Right lobe of liver (tissue), 6 donors: Measurements from ENCODE around the gene NCS1. TPM values are rescaled to one million over a fixed set of nuclear protein-coding genes. Genes with fewer than 3 reads are reported as not detected.

Experiments
- ATAC-seq, 4 donors: fragments of 200-7000 bp; cut with Tn5 transposase; one replicate each; pipeline ENCODE4 v1.9.1; 2020; ENCODE audit warnings: mild to moderate bottlenecking in 4 of 4, moderate library complexity in 4 of 4
- DNase-seq, 3 donors: peaks; one replicate each; pipeline ENCODE4 v3.0.0-alpha.2; 2020
- H3K27ac ChIP-seq, 3 donors: fragments of 200-600 bp; one replicate each; pipeline ENCODE4 v1.8.0; 2022
- H3K27me3 ChIP-seq, 2 donors: fragments of 200-600 bp; one replicate each; pipeline ENCODE4 v1.8.0; 2022
- H3K36me3 ChIP-seq, 4 donors: fragments of 200-600 bp; sonication (generic) in 1 of 4; one replicate each; pipeline versions ENCODE4 v1.5.1 to v1.8.0; 2017 to 2022; ENCODE audit warnings: control low read depth in 1 of 4
- H3K4me1 ChIP-seq, 4 donors: fragments of 200-600 bp; sonication (generic) in 1 of 4; one replicate each; pipeline versions ENCODE4 v1.5.1 to v1.8.0; 2017 to 2022; ENCODE audit warnings: control low read depth in 1 of 4
- H3K4me3 ChIP-seq, 3 donors: fragments of 200-600 bp; one replicate each; pipeline ENCODE4 v1.8.0; 2022
- H3K9me3 ChIP-seq, 4 donors: fragments of 200-600 bp; sonication (generic) in 1 of 4; one replicate each; pipeline versions ENCODE4 v1.5.1 to v1.8.0; 2017 to 2022; ENCODE audit warnings: control low read depth in 1 of 4
- CTCF ChIP-seq, 4 donors: fragments of 200-600 bp in 3 of 4; fragments of 450-650 bp in 1 of 4; IDR thresholded peaks; one replicate each; pipeline versions ENCODE4 v1.5.1 to v1.8.0; 2016 to 2022; ENCODE audit warnings: antibody characterized with exemption in 4 of 4, mild to moderate bottlenecking in 2 of 4
- POLR2A ChIP-seq: fragments of 450-650 bp; IDR thresholded peaks from one replicate; pipeline ENCODE4 v1.6.1; 2017; ENCODE audit warnings: antibody characterized with exemption, mild to moderate bottlenecking
- WGBS: methylation state at CpG from one replicate; pipeline ENCODE4 v1.1.6; 2018; ENCODE audit warnings: low coverage, low lambda C conversion rate; ENCODE audit not compliant: insufficient coverage; ENCODE audit errors: missing lambda C conversion rate; 5-methylcytosine and 5-hydroxymethylcytosine counted together
- intact Hi-C, 2 donors: fragments of 100-400 bp; cut with DNase I; formaldehyde crosslinking; loops; one replicate each; pipeline versions ENCODE4 v1.11.2 to v1.14.1; 2022
- total RNA-seq, 6 experiments: library from RNA; depleted of rRNA in 2 of 6; stranded (reverse); fragments of >200 nt in 2 of 6; fragmentation: NEBNext Ultra II Directional in 3 of 6; extraction: Animal tissue kit (Norgen Biotek cat#: 25700) in 3 of 6; gene quantifications; one replicate each; pipeline versions ENCODE4 v1.1.0 to v1.2.4, GENCODE V29; 2016 to 2023
- donor health status: DM: no; HTN: yes; CAD: no.
- donor health status: DM: no; HTN: no; CAD: no.
- donor health status: DM: no; HTN: no; CAD: no.
- donor health status: DM: no; HTN: yes; CAD: no.
- donor health status: DM: no; HTN: yes; CAD: no.

NCS1 gene
- total RNA-seq, 6 experiments from 2014 or later: 1.6 to 3.3 (median 2.8) TPM

DNA sequence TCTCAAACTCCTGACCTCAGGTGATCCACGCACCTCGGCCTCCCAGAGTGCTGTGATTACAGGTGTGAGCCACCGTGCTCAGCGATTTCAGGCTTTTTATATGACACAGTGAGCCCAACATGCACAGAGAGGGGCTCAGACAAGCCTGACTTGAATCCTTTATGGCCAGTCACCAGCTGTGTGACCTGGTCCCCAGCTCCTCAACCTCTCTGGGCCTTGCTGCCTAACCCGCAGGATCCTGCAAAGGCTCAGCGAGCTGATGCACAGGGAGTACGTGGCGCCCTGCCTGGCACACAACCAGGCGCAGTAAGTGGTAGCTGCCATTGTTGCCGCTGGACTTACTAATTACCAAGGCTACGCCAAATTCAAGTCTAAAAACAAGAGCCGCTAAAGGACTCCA is 16.6 kb upstream of the NCS1 start:
- no peaks in the 10 kb centered on the region for H3K9me3 ChIP-seq
- no peak for DNase-seq
- peaks cover 0 to 7% (median 3%) of the 10 kb centered on the region in 4 donors for H3K4me1 ChIP-seq
- TF ChIP-seq CTCF (IDR thresholded peaks at IDR 0.05) (no peak), POLR2A (no peak)
- intact Hi-C loops: no loop called here
- ATAC-seq: no peak
- no peak overlapping the region for H3K4me3 ChIP-seq
- H3K27me3 ChIP-seq: no peaks in the 10 kb centered on the region
- H3K36me3 ChIP-seq: no peaks in the 10 kb centered on the region
- WGBS: 86% methylated on average over 7 of the region's 12 CpGs
- H3K27ac ChIP-seq: no peak overlapping the region

DNA sequence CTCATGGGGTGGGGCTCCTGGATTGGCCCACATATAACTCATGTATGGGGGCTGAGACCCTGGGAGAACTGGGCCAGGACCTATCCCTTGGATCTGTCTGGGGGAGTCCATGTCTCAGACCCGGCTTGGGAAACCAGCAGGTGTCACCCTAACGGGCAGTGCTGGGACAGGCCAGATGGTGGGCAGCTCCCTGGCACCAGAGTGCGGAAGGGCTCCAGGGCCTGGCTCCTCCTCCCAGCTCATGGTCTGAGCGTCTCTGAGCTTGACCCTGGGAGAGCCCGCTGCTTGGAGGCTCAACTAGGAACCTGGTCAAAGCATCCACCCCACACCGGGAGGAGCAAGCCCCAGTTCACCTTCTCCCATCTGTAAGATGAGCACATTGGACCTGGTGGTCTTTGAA is 15.5 kb upstream of the NCS1 start:
- peaks cover 0 to 7% (median 3%) of the 10 kb centered on the region in 4 donors for H3K4me1 ChIP-seq
- no peaks in the 10 kb centered on the region for H3K36me3 ChIP-seq
- intact Hi-C loops: no loop called here
- WGBS: no CpG with 5 or more reads among the region's 6 CpGs
- ATAC-seq (peak; percentile 41 to 54 (median 52)), DNase-seq (peak in 1 of 3 donors; percentile 57)
- H3K27ac ChIP-seq: no peak overlapping the region
- no peaks in the 10 kb centered on the region for H3K9me3 ChIP-seq
- H3K27me3 ChIP-seq: no peaks in the 10 kb centered on the region
- TF ChIP-seq POLR2A: no peak
- TF ChIP-seq CTCF (IDR thresholded peaks at IDR 0.05): peak in 2 of 4 donors; percentile 17 to 34
- no peak overlapping the region for H3K4me3 ChIP-seq

DNA sequence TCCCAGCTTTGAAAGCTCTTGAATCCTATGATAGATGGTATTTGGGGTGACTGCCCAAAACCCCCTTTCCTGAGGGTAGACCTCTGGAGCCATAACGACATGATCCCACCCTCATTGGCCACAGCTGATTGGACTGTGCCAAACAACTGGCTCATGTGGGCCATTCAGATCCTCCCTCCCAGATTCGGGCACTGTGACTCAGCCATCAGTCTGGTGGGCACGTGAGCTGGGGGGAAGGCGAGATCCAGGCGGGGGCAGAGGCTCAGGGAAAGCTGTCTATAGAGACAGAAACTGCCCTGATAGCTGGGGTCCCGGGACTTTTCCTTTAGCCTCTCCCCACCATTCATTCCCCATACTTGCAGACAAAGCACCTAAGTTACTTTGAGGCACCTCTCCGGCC is 15.1 kb upstream of the NCS1 start:
- TF ChIP-seq POLR2A: no peak
- TF ChIP-seq CTCF (IDR thresholded peaks at IDR 0.05): no peak
- ATAC-seq (no peak), DNase-seq (no peak)
- Histone ChIP-seq H3K36me3 (no peaks in the 10 kb centered on the region), H3K4me3 (no peak overlapping the region), H3K4me1 (peaks cover 0 to 7% (median 3%) of the 10 kb centered on the region in 4 donors), H3K27ac (no peak overlapping the region), H3K27me3 (no peaks in the 10 kb centered on the region), H3K9me3 (no peaks in the 10 kb centered on the region)
- no CpG with 5 or more reads among the region's 7 CpGs for WGBS
- intact Hi-C loops: no loop called here

DNA sequence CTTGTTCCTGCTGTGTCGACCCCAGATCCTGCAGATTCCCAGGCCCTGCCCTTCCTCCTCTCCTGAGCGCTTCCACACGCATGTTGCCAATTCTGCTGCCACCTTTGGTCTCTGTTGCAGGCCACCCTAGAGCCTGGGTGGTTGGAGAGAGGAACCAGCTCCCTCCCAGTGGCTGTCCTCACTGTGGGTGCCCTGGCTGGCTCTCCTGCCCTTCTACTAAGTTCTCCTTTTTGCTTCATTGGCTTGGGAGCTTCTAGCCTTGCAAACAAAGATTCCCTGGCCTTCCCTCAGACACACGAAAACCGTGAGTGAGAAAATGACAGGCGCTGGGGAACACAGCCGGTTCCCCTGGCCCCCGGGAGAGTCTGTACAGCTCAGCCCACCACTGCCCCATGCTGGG is 14.2 kb upstream of the NCS1 start:
- intact Hi-C loops: no loop called here
- peaks cover 0 to 7% (median 3%) of the 10 kb centered on the region in 4 donors for H3K4me1 ChIP-seq
- no peaks in the 10 kb centered on the region for H3K27me3 ChIP-seq
- H3K4me3 ChIP-seq: no peak overlapping the region
- no peak for TF ChIP-seq CTCF (IDR thresholded peaks at IDR 0.05)
- no peak for TF ChIP-seq POLR2A
- DNase-seq: no peak
- no CpG with 5 or more reads among the region's 8 CpGs for WGBS
- H3K27ac ChIP-seq: no peak overlapping the region
- ATAC-seq: no peak
- no peaks in the 10 kb centered on the region for H3K9me3 ChIP-seq
- H3K36me3 ChIP-seq: no peaks in the 10 kb centered on the region

GRCh38 chr9:130159057-130159456 is 13.1 kb upstream of the NCS1 start:
- peaks cover 0 to 7% (median 3%) of the 10 kb centered on the region in 4 donors for H3K4me1 ChIP-seq
- TF ChIP-seq POLR2A (no peak), CTCF (IDR thresholded peaks at IDR 0.05) (no peak)
- H3K36me3 ChIP-seq: no peaks in the 10 kb centered on the region
- H3K27ac ChIP-seq: no peak overlapping the region
- no peaks in the 10 kb centered on the region for H3K9me3 ChIP-seq
- ATAC-seq: peak; percentile 77 to 94 (median 84)
- H3K27me3 ChIP-seq: no peaks in the 10 kb centered on the region
- intact Hi-C loops: no loop called here
- 27% methylated on average over 7 of the region's 8 CpGs for WGBS
- no peak overlapping the region for H3K4me3 ChIP-seq
- peak in 2 of 3 donors; percentile 64 to 68 for DNase-seq
